Measurements from ENCODE around the gene KCNE5.
"Not testable (repeated sequence)": the region's sequence is repeated elsewhere in the genome, so short reads cannot be mapped to it uniquely, and the experiment has no call there.

The KCNE5 gene

GRCh38 chrX:109585488-109585887 lies 39.5 kb downstream of the KCNE5 start:
- no peak for DNase-seq
- no peaks in the 10 kb centered on the region for H3K36me3 ChIP-seq
- H3K4me1 ChIP-seq: no peaks in the 10 kb centered on the region
- no peaks in the 10 kb centered on the region; the same call in 1 of the 2 replicates for H3K27me3 ChIP-seq
- TF ChIP-seq CTCF (IDR thresholded peaks at IDR 0.05; ENCODE audit: low read depth, low read length): no peak
- H3K9me3 ChIP-seq: no peaks in the 10 kb centered on the region
- H3K4me3 ChIP-seq (ENCODE audit: low read depth, low read length): no peak overlapping the region

GRCh38 chrX:109578916-109579315 lies 46.1 kb downstream of the KCNE5 start:
- no peak for DNase-seq
- Histone ChIP-seq H3K36me3 (no peaks in the 10 kb centered on the region), H3K4me1 (no peaks in the 10 kb centered on the region), H3K4me3 (ENCODE audit: low read depth, low read length) (no peak overlapping the region), H3K27me3 (no peaks in the 10 kb centered on the region), H3K9me3 (no peaks in the 10 kb centered on the region)
- no peak for TF ChIP-seq CTCF (IDR thresholded peaks at IDR 0.05; ENCODE audit: low read depth, low read length)

- Histone ChIP-seq H3K4me1 (no peaks in the 10 kb centered on the region), H3K27me3 (no peaks in the 10 kb centered on the region), H3K9me3 (no peaks in the 10 kb centered on the region), H3K36me3 (no peaks in the 10 kb centered on the region), H3K4me3 (ENCODE audit: low read depth, low read length) (no peak overlapping the region)
- no peak for DNase-seq
- no peak for TF ChIP-seq CTCF (IDR thresholded peaks at IDR 0.05; ENCODE audit: low read depth, low read length)
These were observed 47.9 kb downstream of the KCNE5 start for GRCh38 chrX:109577055-109577454.

GRCh38 chrX:109576083-109576482 lies 48.9 kb downstream of the KCNE5 start:
- DNase-seq: not testable (repeated sequence)

More at GRCh38 chrX:109576083-109576482, 48.9 kb downstream of the KCNE5 start:
- not testable (repeated sequence) for H3K4me3 ChIP-seq (ENCODE audit: low read depth, low read length); H3K9me3 ChIP-seq; H3K36me3 ChIP-seq; H3K27me3 ChIP-seq; H3K4me1 ChIP-seq

All from BE2C (cell line).